ENCODE data around the gene HMGCS2. TPM values are rescaled to one million over a fixed set of nuclear protein-coding genes. Genes with fewer than 3 reads are reported as not detected.

The HMGCS2 gene
- total RNA-seq, 1 donor from 2014 or later = 105 TPM

GRCh38 chr1:119783354-119784185, 14.9 kb upstream of the HMGCS2 start:
- H3K27ac Mint-ChIP-seq = peak overlapping the region; percentile 86
- H3K4me1 Mint-ChIP-seq (ENCODE audit: low read depth) = peaks cover 66% of the 10 kb centered on the region

GRCh38 chr1:119782631-119783325, 14.1 kb upstream of the HMGCS2 start:
- TF ChIP-seq CTCF (IDR thresholded peaks at IDR 0.05; ENCODE audit: unreplicated experiment) = no peak
- no peak overlapping the region for H3K4me3 Mint-ChIP-seq (ENCODE audit: low read depth)
- H3K27me3 Mint-ChIP-seq = no peaks in the 10 kb centered on the region
- no peak for DNase-seq (ENCODE audit: low spot score, unreplicated experiment)
- H3K27ac Mint-ChIP-seq = peak overlapping the region; percentile 86
- H3K36me3 Mint-ChIP-seq (ENCODE audit: insufficient read depth) = no peaks in the 10 kb centered on the region
- no peaks in the 10 kb centered on the region for H3K9me3 Mint-ChIP-seq (ENCODE audit: low read depth)
- peaks cover 66% of the 10 kb centered on the region for H3K4me1 Mint-ChIP-seq (ENCODE audit: low read depth)

More at GRCh38 chr1:119783354-119784185, 14.9 kb upstream of the HMGCS2 start:
- DNase-seq (ENCODE audit: low spot score, unreplicated experiment) = no peak
- Mint-ChIP-seq H3K9me3 (ENCODE audit: low read depth) (no peaks in the 10 kb centered on the region), H3K36me3 (ENCODE audit: insufficient read depth) (no peaks in the 10 kb centered on the region), H3K27me3 (no peaks in the 10 kb centered on the region), H3K4me3 (ENCODE audit: low read depth) (no peak overlapping the region)
- no peak for TF ChIP-seq CTCF (IDR thresholded peaks at IDR 0.05; ENCODE audit: unreplicated experiment)

GRCh38 chr1:119781434-119782210, 12.9 kb upstream of the HMGCS2 start:
- Mint-ChIP-seq H3K27ac (no peak overlapping the region), H3K27me3 (no peaks in the 10 kb centered on the region), H3K4me1 (ENCODE audit: low read depth) (peaks cover 63% of the 10 kb centered on the region), H3K9me3 (ENCODE audit: low read depth) (peaks cover under 1% of the 10 kb centered on the region), H3K4me3 (ENCODE audit: low read depth) (no peak overlapping the region), H3K36me3 (ENCODE audit: insufficient read depth) (no peaks in the 10 kb centered on the region)
- DNase-seq (ENCODE audit: low spot score, unreplicated experiment) = no peak
- no peak for TF ChIP-seq CTCF (IDR thresholded peaks at IDR 0.05; ENCODE audit: unreplicated experiment)

GRCh38 chr1:119779869-119780356, 11.2 kb upstream of the HMGCS2 start:
- H3K27ac Mint-ChIP-seq = peak overlapping the region; percentile 97
- H3K4me3 Mint-ChIP-seq (ENCODE audit: low read depth) = peak overlapping the region; percentile 58
- DNase-seq (ENCODE audit: low spot score, unreplicated experiment) = no peak
- no peaks in the 10 kb centered on the region for H3K36me3 Mint-ChIP-seq (ENCODE audit: insufficient read depth)
- TF ChIP-seq CTCF (IDR thresholded peaks at IDR 0.05; ENCODE audit: unreplicated experiment) = no peak
- H3K27me3 Mint-ChIP-seq = no peaks in the 10 kb centered on the region
- H3K4me1 Mint-ChIP-seq (ENCODE audit: low read depth) = peaks cover 64% of the 10 kb centered on the region
- peaks cover 2% of the 10 kb centered on the region for H3K9me3 Mint-ChIP-seq (ENCODE audit: low read depth)
